ENCODE measurements around the gene LHB.
"Not testable (repeated sequence)": the region's sequence is repeated elsewhere in the genome, so short reads cannot be mapped to it uniquely, and the experiment has no call there.

GRCh38 chr19:49028686-49029085 lies 11.8 kb upstream of the LHB start:
- TF ChIP-seq, protein P1, sequence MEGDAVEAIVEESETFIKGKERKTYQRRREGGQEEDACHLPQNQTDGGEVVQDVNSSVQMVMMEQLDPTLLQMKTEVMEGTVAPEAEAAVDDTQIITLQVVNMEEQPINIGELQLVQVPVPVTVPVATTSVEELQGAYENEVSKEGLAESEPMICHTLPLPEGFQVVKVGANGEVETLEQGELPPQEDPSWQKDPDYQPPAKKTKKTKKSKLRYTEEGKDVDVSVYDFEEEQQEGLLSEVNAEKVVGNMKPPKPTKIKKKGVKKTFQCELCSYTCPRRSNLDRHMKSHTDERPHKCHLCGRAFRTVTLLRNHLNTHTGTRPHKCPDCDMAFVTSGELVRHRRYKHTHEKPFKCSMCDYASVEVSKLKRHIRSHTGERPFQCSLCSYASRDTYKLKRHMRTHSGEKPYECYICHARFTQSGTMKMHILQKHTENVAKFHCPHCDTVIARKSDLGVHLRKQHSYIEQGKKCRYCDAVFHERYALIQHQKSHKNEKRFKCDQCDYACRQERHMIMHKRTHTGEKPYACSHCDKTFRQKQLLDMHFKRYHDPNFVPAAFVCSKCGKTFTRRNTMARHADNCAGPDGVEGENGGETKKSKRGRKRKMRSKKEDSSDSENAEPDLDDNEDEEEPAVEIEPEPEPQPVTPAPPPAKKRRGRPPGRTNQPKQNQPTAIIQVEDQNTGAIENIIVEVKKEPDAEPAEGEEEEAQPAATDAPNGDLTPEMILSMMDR (IDR thresholded peaks at IDR 0.05; ENCODE audit: insufficient read depth, low read length) = not testable (repeated sequence)
- not testable (repeated sequence) for TF ChIP-seq POLR2AphosphoS5 (IDR thresholded peaks at IDR 0.05; ENCODE audit: low read depth); REST (IDR thresholded peaks at IDR 0.05; ENCODE audit: insufficient replicate concordance, low read depth); SPI1 (IDR thresholded peaks at IDR 0.05; ENCODE audit: borderline replicate concordance, low read depth); GABPA (IDR thresholded peaks at IDR 0.05; ENCODE audit: low read depth)
